ENCODE data around the gene EFEMP1.

- TF ChIP-seq POLR2A (IDR thresholded peaks at IDR 0.05) (no peak), CTCF (IDR thresholded peaks at IDR 0.05) (no peak)
Observed at GRCh38 chr2:55864351-55865084, 59.1 kb downstream of the EFEMP1 start.

Data from thyroid gland (tissue), 4 donors.